Neural cell (in vitro differentiated cells): ENCODE results near the gene TAF1B.

ENCODE experiments used
- CTCF ChIP-seq: fragments of 450-650 bp; IDR thresholded peaks from 2 replicates; pipeline ENCODE4 v1.5.1; 2014; ENCODE audit warnings: antibody characterized with exemption, mild to moderate bottlenecking, moderate library complexity; ENCODE audit not compliant: poor library complexity, severe bottlenecking
- EP300 ChIP-seq: fragments of 450-650 bp; conservative IDR thresholded peaks from 2 replicates; pipeline ENCODE4 v1.6.1; 2014; ENCODE audit warnings: antibody characterized with exemption, mild to moderate bottlenecking, moderate library complexity; ENCODE audit not compliant: poor library complexity, severe bottlenecking
- EZH2 ChIP-seq: fragments of 200-600, 300-800 bp; shearing (Covaris generic), sonication (generic); IDR thresholded peaks from 2 replicates; pipeline ENCODE4 v1.6.1; 2014; ENCODE audit warnings: antibody characterized with exemption, low read length, borderline replicate concordance, mild to moderate bottlenecking; ENCODE audit not compliant: insufficient read depth, poor library complexity, severe bottlenecking
- MXI1 ChIP-seq: fragments of 450-650 bp; conservative IDR thresholded peaks from 2 replicates; pipeline ENCODE4 v1.6.1; 2014; ENCODE audit warnings: antibody characterized with exemption, mild to moderate bottlenecking; ENCODE audit not compliant: poor library complexity, severe bottlenecking
- POLR2AphosphoS5 ChIP-seq: IDR thresholded peaks from 2 replicates; pipeline ENCODE4 v1.6.1; 2012
- RAD21 ChIP-seq: fragments of 450-650 bp; conservative IDR thresholded peaks from 2 replicates; pipeline ENCODE4 v1.6.1; 2014; ENCODE audit warnings: antibody characterized with exemption, mild to moderate bottlenecking, moderate library complexity
- REST ChIP-seq: IDR thresholded peaks from 2 replicates; pipeline ENCODE4 v1.6.1; 2012; ENCODE audit warnings: borderline replicate concordance
- SMC3 ChIP-seq: fragments of 450-650 bp; conservative IDR thresholded peaks from 2 replicates; pipeline ENCODE4 v1.6.1; 2014; ENCODE audit warnings: antibody characterized with exemption, mild to moderate bottlenecking, moderate library complexity; ENCODE audit not compliant: poor library complexity
- TAF1 ChIP-seq: IDR thresholded peaks from 2 replicates; pipeline ENCODE4 v1.6.1; 2012; ENCODE audit warnings: low read depth

GRCh38 chr2:9884436-9884835, 41.2 kb downstream of the TAF1B start:
- TF ChIP-seq CTCF = no peak
- TF ChIP-seq POLR2AphosphoS5 = no peak
- TF ChIP-seq EP300 = no peak
- no peak for TF ChIP-seq TAF1
- TF ChIP-seq RAD21 = no peak
- no peak for TF ChIP-seq EZH2
- no peak for TF ChIP-seq MXI1
- no peak for TF ChIP-seq REST
- no peak for TF ChIP-seq SMC3
